Keratinocyte (primary cell): Measurements from ENCODE around the gene ZIC5. TPM values are rescaled to one million over a fixed set of nuclear protein-coding genes. Genes with fewer than 3 reads are reported as not detected.

Experiments used
- DNase-seq: peaks from one replicate; pipeline ENCODE4 v3.0.0-alpha.2; 2011; ENCODE audit warnings: low read depth, missing footprints, low spot score
- FAIRE-seq: peaks from 2 replicates; lab custom pipeline; 2011; peaks lifted over from hg19 to GRCh38; lab: Jason Lieb, UNC
- H2AFZ ChIP-seq: 2 replicates; pipeline ENCODE4 v1.6.0; 2012; ENCODE audit warnings: low read length, control low read depth, inconsistent platforms; ENCODE audit not compliant: control insufficient read depth
- H3K27ac ChIP-seq: 2 replicates; pipeline ENCODE4 v1.5.1; 2011; ENCODE audit warnings: low read length; ENCODE audit not compliant: control insufficient read depth, insufficient read depth
- H3K27me3 ChIP-seq: 3 replicates; pipeline ENCODE4 v1.6.0; 2011; ENCODE audit warnings: low read length; ENCODE audit not compliant: control insufficient read depth, insufficient read depth; ENCODE audit errors: extremely low read depth
- H3K36me3 ChIP-seq, 2 experiments: 2 replicates in 1 of 2; 3 replicates in 1 of 2; pipeline ENCODE4 v1.5.1; 2011; ENCODE audit warnings: low read length in 2 of 2, mild to moderate bottlenecking in 1 of 2; ENCODE audit not compliant: control insufficient read depth in 2 of 2, insufficient read depth in 2 of 2; ENCODE audit errors: extremely low read depth in 1 of 2
- H3K4me1 ChIP-seq: 3 replicates; pipeline ENCODE4 v1.5.1; 2011; ENCODE audit warnings: low read length; ENCODE audit not compliant: control insufficient read depth, insufficient read depth; ENCODE audit errors: extremely low read depth
- H3K4me2 ChIP-seq: 3 replicates; pipeline ENCODE4 v1.6.0; 2011; ENCODE audit warnings: low read depth, low read length; ENCODE audit not compliant: control insufficient read depth, insufficient read depth; ENCODE audit errors: extremely low read depth
- H3K4me3 ChIP-seq, 3 experiments: fragments of 200-600 bp in 1 of 3; sonication (generic) in 1 of 3; 2 replicates in 2 of 3; 3 replicates in 1 of 3; pipeline ENCODE4 v1.5.1; 2011 to 2016; ENCODE audit warnings: low read length in 3 of 3, mild to moderate bottlenecking in 3 of 3, control low read depth in 2 of 3, inconsistent platforms in 1 of 3, low read depth in 1 of 3, mixed read lengths in 1 of 3, mixed run types in 1 of 3, moderate library complexity in 1 of 3; ENCODE audit not compliant: control insufficient read depth in 2 of 3, insufficient read depth in 2 of 3; ENCODE audit errors: extremely low read depth in 1 of 3
- H3K79me2 ChIP-seq: 2 replicates; pipeline ENCODE4 v1.6.0; 2012; ENCODE audit warnings: low read length; ENCODE audit not compliant: control insufficient read depth, insufficient read depth
- H3K9ac ChIP-seq: 3 replicates; pipeline ENCODE4 v1.6.0; 2011; ENCODE audit warnings: low read length; ENCODE audit not compliant: control insufficient read depth, insufficient read depth; ENCODE audit errors: extremely low read depth
- H3K9me1 ChIP-seq: 3 replicates; pipeline ENCODE4 v1.6.0; 2011; ENCODE audit warnings: low read length; ENCODE audit not compliant: control insufficient read depth, insufficient read depth; ENCODE audit errors: extremely low read depth
- H3K9me3 ChIP-seq: 2 replicates; pipeline ENCODE4 v1.5.1; 2012; ENCODE audit warnings: low read depth, low read length; ENCODE audit not compliant: control insufficient read depth
- H4K20me1 ChIP-seq: 3 replicates; pipeline ENCODE4 v1.6.0; 2011; ENCODE audit warnings: low read length; ENCODE audit not compliant: control insufficient read depth, insufficient read depth; ENCODE audit errors: extremely low read depth
- CTCF ChIP-seq, 3 experiments: IDR thresholded peaks in 1 of 3; conservative IDR thresholded peaks in 1 of 3; optimal IDR thresholded peaks in 1 of 3; 2 replicates in 2 of 3; 3 replicates in 1 of 3; pipeline versions ENCODE3 to v1.5.1; 2011; ENCODE audit warnings: low read length in 3 of 3, mild to moderate bottlenecking in 3 of 3, moderate library complexity in 2 of 3, control low read depth in 1 of 3, inconsistent platforms in 1 of 3; ENCODE audit not compliant: insufficient read depth in 2 of 3; ENCODE audit errors: extremely low read depth in 1 of 3
- EZH2 ChIP-seq: IDR thresholded peaks from one replicate; pipeline ENCODE4 v1.6.1; 2012; ENCODE audit warnings: inconsistent platforms, mild to moderate bottlenecking, low read length, moderate library complexity
- dilution Hi-C: fragments of 300-500 bp; cut with MboI; formaldehyde crosslinking; loops from one replicate; pipeline ENCODE4 v1.7.0; 2020; ENCODE audit warnings: low sequenced_read_pairs; ENCODE audit not compliant: extremely low pct_ligation_motif_present
- polyA plus RNA-seq, 5 experiments: library from polyadenylated mRNA; depleted of rRNA in 3 of 5; stranded (reverse) in 3 of 5; stranded (forward) in 1 of 5; unstranded in 1 of 5; fragments of >200 nt; gene quantifications; 1 replicate in 1 of 5; 2 replicates in 3 of 5; 3 replicates in 1 of 5; pipeline versions ENCODE4 v1.2.1 to v1.2.3, GENCODE V29; 2011 to 2012; ENCODE audit warnings: missing spikeins in 2 of 5, low read depth in 1 of 5, low replicate concordance in 1 of 5

The ZIC5 gene
- polyA plus RNA-seq, 1 donor (not counting 4 experiments of a cell fraction or from before 2014, with no cell fraction given): not detected

GRCh38 chr13:99967869-99968520, 3.6 kb downstream of the ZIC5 start:
- H3K4me2 ChIP-seq: no peak overlapping the region
- no peaks in the 10 kb centered on the region for H3K79me2 ChIP-seq
- no peaks in the 10 kb centered on the region for H3K9me1 ChIP-seq
- no peaks in the 10 kb centered on the region for H3K36me3 ChIP-seq
- H2AFZ ChIP-seq: no peak overlapping the region
- no peak overlapping the region for H3K27ac ChIP-seq
- H3K9ac ChIP-seq: no peak overlapping the region
- H3K27me3 ChIP-seq: peaks cover 86% of the 10 kb centered on the region
- dilution Hi-C loops: no loop called here
- TF ChIP-seq EZH2: no peak
- no peak for TF ChIP-seq CTCF (optimal IDR thresholded peaks at IDR 0.05 in 1 of 3, IDR thresholded peaks at IDR 0.05 in 1 of 3, conservative IDR thresholded peaks at IDR 0.05 in 1 of 3; ENCODE audit: extremely low read depth in 1 of 3, insufficient read depth in 2 of 3, low read length in 3 of 3)
- H3K4me3 ChIP-seq: peak overlapping the region in 1 of 3 experiments; percentile 7
- no peak for DNase-seq
- peaks cover 5% of the 10 kb centered on the region for H3K9me3 ChIP-seq
- H4K20me1 ChIP-seq: peaks cover 6% of the 10 kb centered on the region
- peaks cover 2% of the 10 kb centered on the region for H3K4me1 ChIP-seq
- no peak for FAIRE-seq

- Histone ChIP-seq H3K27me3 (peaks cover 85% of the 10 kb centered on the region), H3K4me2 (no peak overlapping the region), H3K9me1 (no peaks in the 10 kb centered on the region), H3K9me3 (peaks cover 4% of the 10 kb centered on the region), H3K27ac (no peak overlapping the region), H2AFZ (no peak overlapping the region), H3K36me3 (no peaks in the 10 kb centered on the region), H3K79me2 (no peaks in the 10 kb centered on the region), H3K9ac (no peak overlapping the region), H3K4me1 (peaks cover 2% of the 10 kb centered on the region), H4K20me1 (peaks cover 5% of the 10 kb centered on the region), H3K4me3 (no peak overlapping the region)
- DNase-seq (no peak), FAIRE-seq (no peak)
- dilution Hi-C loops: no loop called here
- TF ChIP-seq CTCF (optimal IDR thresholded peaks at IDR 0.05 in 1 of 3, IDR thresholded peaks at IDR 0.05 in 1 of 3, conservative IDR thresholded peaks at IDR 0.05 in 1 of 3; ENCODE audit: extremely low read depth in 1 of 3, insufficient read depth in 2 of 3, low read length in 3 of 3) (no peak), EZH2 (no peak)
Measured at GRCh38 chr13:99967498-99967868, 4.1 kb downstream of the ZIC5 start.
